Muscle of leg (tissue), 11 donors: ENCODE results near the gene ARHGDIB. TPM values are rescaled to one million over a fixed set of nuclear protein-coding genes. Genes with fewer than 3 reads are reported as not detected.

Experiments used
- DNase-seq: peaks from one replicate; pipeline ENCODE4 v3.0.0; 2013
- H3K27ac ChIP-seq: one replicate; pipeline ENCODE4 v1.5.1; 2013; ENCODE audit warnings: mild to moderate bottlenecking, low read length, control low read depth
- H3K27me3 ChIP-seq: one replicate; pipeline ENCODE4 v1.6.1; 2013; ENCODE audit warnings: low read length; ENCODE audit not compliant: control insufficient read depth, insufficient read depth
- H3K36me3 ChIP-seq: one replicate; pipeline ENCODE4 v1.6.1; 2013; ENCODE audit warnings: low read length; ENCODE audit not compliant: control insufficient read depth, insufficient read depth
- H3K4me1 ChIP-seq: one replicate; pipeline ENCODE4 v1.6.1; 2013; ENCODE audit warnings: low read length; ENCODE audit not compliant: control insufficient read depth, insufficient read depth
- H3K4me3 ChIP-seq: one replicate; pipeline ENCODE4 v1.5.1; 2013; ENCODE audit warnings: low read length, control low read depth
- H3K9me3 ChIP-seq: replicated peaks from 2 replicates; pipeline ENCODE4 v1.6.1; 2013; ENCODE audit warnings: low read depth, low read length; ENCODE audit not compliant: control insufficient read depth
- WGBS: methylation state at CpG from one replicate; pipeline ENCODE4 v1.1.5; 2013; ENCODE audit warnings: missing lambda C conversion rate; ENCODE audit not compliant: insufficient coverage; 5-methylcytosine and 5-hydroxymethylcytosine counted together
- polyA plus RNA-seq, 8 donors: library from polyadenylated mRNA; unstranded; fragments of 120-200 nt; gene quantifications; one replicate each; pipeline versions ENCODE4 v1.2.1 to v1.2.3, GENCODE V29; 2013; ENCODE audit warnings: inconsistent platforms in 1 of 8, low replicate concordance in 1 of 8; ENCODE audit not compliant: insufficient read length in 8 of 8, insufficient read depth in 1 of 8
- total RNA-seq: library from RNA; stranded (reverse); fragments of 120-200 nt; gene quantifications from one replicate; pipeline ENCODE4 v1.2.4, GENCODE V29; 2013

ARHGDIB gene
- total and polyA plus RNA-seq, 9 donors = 37.8 to 47.6 (median 42.0) TPM

- Histone ChIP-seq H3K9me3 (no peaks in the 10 kb centered on the region), H3K4me3 (no peak overlapping the region), H3K4me1 (no peaks in the 10 kb centered on the region), H3K36me3 (no peaks in the 10 kb centered on the region), H3K27me3 (no peaks in the 10 kb centered on the region), H3K27ac (no peak overlapping the region)
- no CpG with 5 or more reads among the region's 2 CpGs for WGBS
- no peak for DNase-seq
Measured at GRCh38 chr12:14923944-14924343, 37.5 kb downstream of the ARHGDIB start.

GRCh38 chr12:14921218-14921617 is 40.2 kb downstream of the ARHGDIB start:
- Histone ChIP-seq H3K36me3 (no peaks in the 10 kb centered on the region), H3K4me1 (no peaks in the 10 kb centered on the region), H3K9me3 (no peaks in the 10 kb centered on the region), H3K27me3 (no peaks in the 10 kb centered on the region), H3K4me3 (no peak overlapping the region), H3K27ac (no peak overlapping the region)
- 100% methylated on average over 2 of the region's 2 CpGs for WGBS
- DNase-seq = no peak

GRCh38 chr12:14920475-14921126 is 40.8 kb downstream of the ARHGDIB start:
- Histone ChIP-seq H3K4me3 (no peak overlapping the region), H3K9me3 (no peaks in the 10 kb centered on the region), H3K36me3 (no peaks in the 10 kb centered on the region), H3K27ac (no peak overlapping the region), H3K27me3 (no peaks in the 10 kb centered on the region), H3K4me1 (no peaks in the 10 kb centered on the region)
- DNase-seq = no peak
- 80% methylated on average over 5 of the region's 7 CpGs for WGBS

GRCh38 chr12:14919455-14919854 is 41.9 kb downstream of the ARHGDIB start:
- H3K36me3 ChIP-seq = no peaks in the 10 kb centered on the region
- H3K27ac ChIP-seq = no peak overlapping the region
- no peak for DNase-seq
- H3K27me3 ChIP-seq = no peaks in the 10 kb centered on the region
- H3K9me3 ChIP-seq = no peaks in the 10 kb centered on the region
- H3K4me1 ChIP-seq = no peaks in the 10 kb centered on the region
- no peak overlapping the region for H3K4me3 ChIP-seq

- Histone ChIP-seq H3K27ac (no peak overlapping the region), H3K27me3 (no peaks in the 10 kb centered on the region), H3K36me3 (no peaks in the 10 kb centered on the region)
Measured at GRCh38 chr12:14915736-14916135, 45.7 kb downstream of the ARHGDIB start.

GRCh38 chr12:14913381-14913781 is 48.0 kb downstream of the ARHGDIB start:
- Histone ChIP-seq H3K36me3 (no peaks in the 10 kb centered on the region), H3K4me1 (peaks cover 4% of the 10 kb centered on the region), H3K27me3 (no peaks in the 10 kb centered on the region), H3K27ac (no peak overlapping the region), H3K4me3 (no peak overlapping the region), H3K9me3 (no peaks in the 10 kb centered on the region)
- WGBS = 47% methylated on average over 4 of the region's 4 CpGs
- no peak for DNase-seq

More at GRCh38 chr12:14915736-14916135, 45.7 kb downstream of the ARHGDIB start:
- H3K4me3 ChIP-seq = no peak overlapping the region
- WGBS = no CpG with 5 or more reads among the region's 2 CpGs
- peaks cover 4% of the 10 kb centered on the region for H3K4me1 ChIP-seq
- no peaks in the 10 kb centered on the region for H3K9me3 ChIP-seq
- DNase-seq = no peak

- H3K27me3 ChIP-seq = no peaks in the 10 kb centered on the region
- H3K4me3 ChIP-seq = no peak overlapping the region
- H3K27ac ChIP-seq = no peak overlapping the region
- H3K36me3 ChIP-seq = no peaks in the 10 kb centered on the region
- no peaks in the 10 kb centered on the region for H3K9me3 ChIP-seq
- H3K4me1 ChIP-seq = peaks cover 4% of the 10 kb centered on the region
- no CpG with 5 or more reads among the region's 2 CpGs for WGBS
- DNase-seq = no peak
Measured at GRCh38 chr12:14911131-14911530, 50.3 kb downstream of the ARHGDIB start.

GRCh38 chr12:14910090-14910915 is 51.1 kb downstream of the ARHGDIB start:
- peaks cover 4% of the 10 kb centered on the region for H3K4me1 ChIP-seq
- WGBS = 100% methylated on average over 1 of the region's 5 CpGs
- no peaks in the 10 kb centered on the region for H3K36me3 ChIP-seq
- no peak overlapping the region for H3K4me3 ChIP-seq
- no peaks in the 10 kb centered on the region for H3K9me3 ChIP-seq
- no peak for DNase-seq
- H3K27ac ChIP-seq = no peak overlapping the region
- H3K27me3 ChIP-seq = no peaks in the 10 kb centered on the region

- 100% methylated on average over 1 of the region's 1 CpG for WGBS
- H3K4me1 ChIP-seq = peaks cover under 1% of the 10 kb centered on the region
- DNase-seq = no peak
- no peak overlapping the region for H3K27ac ChIP-seq
- H3K27me3 ChIP-seq = no peaks in the 10 kb centered on the region
- H3K4me3 ChIP-seq = no peak overlapping the region
- no peaks in the 10 kb centered on the region for H3K9me3 ChIP-seq
- no peaks in the 10 kb centered on the region for H3K36me3 ChIP-seq
Measured at GRCh38 chr12:14907953-14908352, 53.4 kb downstream of the ARHGDIB start.

GRCh38 chr12:14906114-14906513 is 55.3 kb downstream of the ARHGDIB start:
- H3K4me1 ChIP-seq = no peaks in the 10 kb centered on the region
- no peak overlapping the region for H3K4me3 ChIP-seq
- no peaks in the 10 kb centered on the region for H3K36me3 ChIP-seq
- no peak for DNase-seq
- H3K27me3 ChIP-seq = no peaks in the 10 kb centered on the region
- no peak overlapping the region for H3K27ac ChIP-seq
- no CpG with 5 or more reads among the region's 5 CpGs for WGBS
- H3K9me3 ChIP-seq = no peaks in the 10 kb centered on the region
